WTC11 (cell line): ENCODE results near the gene HMCES. TPM values are rescaled to one million over a fixed set of nuclear protein-coding genes. Genes with fewer than 3 reads are reported as not detected.

Experiments
- ATAC-seq: fragments of 200-7000 bp; cut with Tn5 transposase; 2 replicates; pipeline ENCODE4 v1.10.0; 2021; ENCODE audit warnings: mild to moderate bottlenecking, moderate library complexity
- CTCF ChIA-PET: fragments of 300-600 bp; sonication (Branson Sonifier 250); formaldehyde crosslinking; loops from one replicate; lab custom pipeline; 2021; ENCODE audit warnings: antibody characterized with exemption; lab: Charles Lee
- POLR2A ChIA-PET: fragments of 350-600 bp; sonication (Branson Sonifier 250); formaldehyde crosslinking; loops from one replicate; lab custom pipeline; 2021; ENCODE audit warnings: antibody characterized with exemption; lab: Charles Lee
- DNase-seq: peaks from one replicate; pipeline ENCODE4 v3.0.0; 2021; ENCODE audit warnings: low spot score
- H3K27ac Mint-ChIP-seq: 2 replicates; pipeline ENCODE4 v1.8.0; 2021; ENCODE audit warnings: mixed read lengths
- H3K27me3 Mint-ChIP-seq: 2 replicates; pipeline ENCODE4 v1.8.0; 2021; ENCODE audit warnings: low read depth, mild to moderate bottlenecking, moderate library complexity, mixed read lengths
- H3K36me3 Mint-ChIP-seq: 2 replicates; pipeline ENCODE4 v1.8.0; 2021; ENCODE audit warnings: mixed read lengths
- H3K4me1 Mint-ChIP-seq: 2 replicates; pipeline ENCODE4 v1.8.0; 2022; ENCODE audit warnings: mixed read lengths
- H3K4me3 Mint-ChIP-seq: 2 replicates; pipeline ENCODE4 v1.8.0; 2021; ENCODE audit warnings: mild to moderate bottlenecking, moderate library complexity, mixed read lengths
- H3K9me3 Mint-ChIP-seq: 2 replicates; pipeline ENCODE4 v1.8.0; 2021; ENCODE audit warnings: mixed read lengths
- AFF4 ChIP-seq: sonication (generic); formaldehyde crosslinking; IDR thresholded peaks from 2 replicates; pipeline ENCODE4 v1.8.1; 2023; ENCODE audit warnings: mild to moderate bottlenecking, missing genetic modification reagents, borderline replicate concordance
- AR ChIP-seq: fragments of 250-450 bp; sonication (Bioruptor Pico); IDR thresholded peaks from 2 replicates; pipeline ENCODE4 v1.9.0; 2021; ENCODE audit warnings: mild to moderate bottlenecking
- ATF6 ChIP-seq: sonication (generic); formaldehyde crosslinking; IDR thresholded peaks from 2 replicates; pipeline ENCODE4 v1.8.1; 2023; ENCODE audit warnings: mild to moderate bottlenecking, missing genetic modification reagents
- CREB1 ChIP-seq: sonication (generic); formaldehyde crosslinking; IDR thresholded peaks from 2 replicates; pipeline ENCODE4 v1.8.0; 2023; ENCODE audit warnings: mild to moderate bottlenecking, missing genetic modification reagents
- CREM ChIP-seq: sonication (generic); formaldehyde crosslinking; IDR thresholded peaks from 2 replicates; pipeline ENCODE4 v1.8.1; 2022; ENCODE audit warnings: mild to moderate bottlenecking, missing genetic modification reagents, moderate library complexity
- E2F5 ChIP-seq: sonication (generic); formaldehyde crosslinking; IDR thresholded peaks from 2 replicates; pipeline ENCODE4 v1.8.1; 2022; ENCODE audit warnings: mild to moderate bottlenecking, moderate library complexity, missing genetic modification reagents
- FOXP4 ChIP-seq: sonication (generic); formaldehyde crosslinking; IDR thresholded peaks from 2 replicates; pipeline ENCODE4 v1.8.0; 2022; ENCODE audit warnings: mild to moderate bottlenecking, missing genetic modification reagents
- JAZF1 ChIP-seq: fragments of 250-450 bp; sonication (Bioruptor Pico); IDR thresholded peaks from 2 replicates; pipeline ENCODE4 v1.9.0; 2021; ENCODE audit warnings: moderate library complexity, mild to moderate bottlenecking, inconsistent platforms
- MAX ChIP-seq: sonication (generic); formaldehyde crosslinking; IDR thresholded peaks from 2 replicates; pipeline ENCODE4 v1.8.0; 2022; ENCODE audit warnings: mild to moderate bottlenecking, missing genetic modification reagents
- PRDM15 ChIP-seq: sonication (generic); formaldehyde crosslinking; IDR thresholded peaks from 2 replicates; pipeline ENCODE4 v1.8.0; 2022; ENCODE audit warnings: missing genetic modification reagents
- PRRX2 ChIP-seq: fragments of 250-450 bp; sonication (Bioruptor Pico); IDR thresholded peaks from 2 replicates; pipeline ENCODE4 v1.8.0; 2021; ENCODE audit warnings: mild to moderate bottlenecking
- SMAD4 ChIP-seq: sonication (generic); formaldehyde crosslinking; IDR thresholded peaks from 2 replicates; pipeline ENCODE4 v1.8.0; 2022; ENCODE audit warnings: mild to moderate bottlenecking, missing genetic modification reagents
- TCF7 ChIP-seq: sonication (generic); formaldehyde crosslinking; IDR thresholded peaks from 2 replicates; pipeline ENCODE4 v1.8.0; 2022; ENCODE audit warnings: mild to moderate bottlenecking, low read depth, missing genetic modification reagents, moderate library complexity
- TEAD1 ChIP-seq: sonication (generic); formaldehyde crosslinking; IDR thresholded peaks from 2 replicates; pipeline ENCODE4 v1.8.0; 2022; ENCODE audit warnings: mild to moderate bottlenecking, missing genetic modification reagents
- TP53 ChIP-seq: sonication (generic); formaldehyde crosslinking; IDR thresholded peaks from 2 replicates; pipeline ENCODE4 v1.8.1; 2023; ENCODE audit warnings: mild to moderate bottlenecking, missing genetic modification reagents
- ZNF232 ChIP-seq: sonication (generic); formaldehyde crosslinking; IDR thresholded peaks from 2 replicates; pipeline ENCODE4 v1.8.0; 2022; ENCODE audit warnings: mild to moderate bottlenecking, missing genetic modification reagents
- ZNF416 ChIP-seq: fragments of 250-450 bp; sonication (Bioruptor Pico); IDR thresholded peaks from 2 replicates; pipeline ENCODE4 v1.9.0; 2021; ENCODE audit warnings: mild to moderate bottlenecking, inconsistent platforms
- ZNF425 ChIP-seq: fragments of 250-450 bp; sonication (Bioruptor Pico); conservative IDR thresholded peaks from 2 replicates; pipeline ENCODE4 v1.9.0; 2021; ENCODE audit warnings: mild to moderate bottlenecking
- ZSCAN18 ChIP-seq: fragments of 250-450 bp; sonication (Bioruptor Pico); IDR thresholded peaks from 2 replicates; pipeline ENCODE4 v2.1.2; 2022; ENCODE audit warnings: mild to moderate bottlenecking, moderate library complexity
- total RNA-seq: library from RNA; stranded (reverse); gene quantifications from 3 replicates; pipeline ENCODE4 v1.2.3, GENCODE V29; 2021

The HMCES gene
- total RNA-seq, 1 experiment from 2014 or later: 47.7 TPM

- ChIA-PET CTCF (no interaction called here), POLR2A (no interaction called here)
- H3K27me3 Mint-ChIP-seq: no peaks in the 10 kb centered on the region; the same call in 1 of the 2 replicates
- TF ChIP-seq ZNF425 (CRISPR knock-in tag): no peak
- TF ChIP-seq TCF7 (CRISPR knock-in tag): no peak
- no peak for TF ChIP-seq PRRX2 (CRISPR knock-in tag)
- TF ChIP-seq AR (CRISPR knock-in tag): no peak
- no peak for TF ChIP-seq TP53
- no peak for TF ChIP-seq E2F5 (CRISPR knock-in tag)
- no peak for TF ChIP-seq FOXP4 (CRISPR knock-in tag)
- TF ChIP-seq CREM (CRISPR knock-in tag): no peak
- no peak for TF ChIP-seq AFF4 (CRISPR knock-in tag)
- TF ChIP-seq ZNF416 (CRISPR knock-in tag): no peak
- no peak for TF ChIP-seq ZNF232
- TF ChIP-seq PRDM15 (CRISPR knock-in tag): no peak
- TF ChIP-seq JAZF1 (CRISPR knock-in tag): no peak
- no peak for TF ChIP-seq MAX (CRISPR knock-in tag)
- TF ChIP-seq ZSCAN18 (CRISPR knock-in tag): no peak
- TF ChIP-seq ATF6: no peak
- no peak for TF ChIP-seq CREB1 (CRISPR knock-in tag)
- TF ChIP-seq TEAD1 (CRISPR knock-in tag): no peak
- no peak for TF ChIP-seq SMAD4 (CRISPR knock-in tag)
- H3K36me3 Mint-ChIP-seq: peaks cover 14% of the 10 kb centered on the region
- H3K9me3 Mint-ChIP-seq: no peaks in the 10 kb centered on the region
- DNase-seq: no peak
- H3K4me3 Mint-ChIP-seq: no peak overlapping the region
- H3K4me1 Mint-ChIP-seq: peaks cover 26% of the 10 kb centered on the region
- H3K27ac Mint-ChIP-seq: no peak overlapping the region
- no peak for ATAC-seq
Measured at GRCh38 chr3:129281726-129282125, 3.1 kb downstream of the HMCES start.
